Ascending aorta (tissue), 2 donors: ENCODE results near the gene EEF1AKMT4. TPM values are rescaled to one million over a fixed set of nuclear protein-coding genes. Genes with fewer than 3 reads are reported as not detected.

Experiments
- DNase-seq, 2 donors: peaks; one replicate each; pipeline ENCODE4 v3.0.0-alpha.2; 2019; ENCODE audit warnings: low spot score in 2 of 2
- H3K27ac ChIP-seq, 2 donors: fragments of 200-600 bp; sonication (generic); one replicate each; pipeline ENCODE4 v1.5.1; 2016 to 2017; ENCODE audit warnings: mild to moderate bottlenecking in 1 of 2
- H3K27me3 ChIP-seq: fragments of 200-600 bp; sonication (generic); one replicate; pipeline ENCODE4 v1.5.1; 2017
- H3K36me3 ChIP-seq, 2 donors: fragments of 200-600 bp; sonication (generic); one replicate each; pipeline ENCODE4 v1.5.1; 2016
- H3K4me1 ChIP-seq, 2 donors: fragments of 200-600 bp; sonication (generic); one replicate each; pipeline ENCODE4 v1.5.1; 2016 to 2017; ENCODE audit warnings: mild to moderate bottlenecking in 1 of 2
- H3K4me3 ChIP-seq, 2 donors: fragments of 200-600 bp; sonication (generic); one replicate each; pipeline ENCODE4 v1.5.1; 2016 to 2017; ENCODE audit warnings: mild to moderate bottlenecking in 1 of 2
- H3K9me3 ChIP-seq, 2 donors: fragments of 200-600 bp; sonication (generic); one replicate each; pipeline ENCODE4 v1.5.1; 2016
- intact Hi-C: fragments of 100-400 bp; cut with DNase I; formaldehyde crosslinking; loops from one replicate; pipeline ENCODE4 v1.15.1; 2023
- total RNA-seq: library from RNA; depleted of rRNA; stranded (reverse); fragments of >200 nt; gene quantifications from one replicate; pipeline ENCODE4 v1.1.0, GENCODE V29; 2016
- TF ChIP-seq, protein P1 (sequence below), 3 experiments: fragments of 200-600 bp in 2 of 3; fragments of 450-650 bp in 1 of 3; sonication (generic) in 2 of 3; IDR thresholded peaks; one replicate each; pipeline ENCODE4 v1.5.1; 2016 to 2019; ENCODE audit warnings: antibody characterized with exemption in 3 of 3, mild to moderate bottlenecking in 1 of 3, moderate library complexity in 1 of 3

Gene EEF1AKMT4
- total RNA-seq, 1 donor from 2014 or later: 4.8 TPM

DNA sequence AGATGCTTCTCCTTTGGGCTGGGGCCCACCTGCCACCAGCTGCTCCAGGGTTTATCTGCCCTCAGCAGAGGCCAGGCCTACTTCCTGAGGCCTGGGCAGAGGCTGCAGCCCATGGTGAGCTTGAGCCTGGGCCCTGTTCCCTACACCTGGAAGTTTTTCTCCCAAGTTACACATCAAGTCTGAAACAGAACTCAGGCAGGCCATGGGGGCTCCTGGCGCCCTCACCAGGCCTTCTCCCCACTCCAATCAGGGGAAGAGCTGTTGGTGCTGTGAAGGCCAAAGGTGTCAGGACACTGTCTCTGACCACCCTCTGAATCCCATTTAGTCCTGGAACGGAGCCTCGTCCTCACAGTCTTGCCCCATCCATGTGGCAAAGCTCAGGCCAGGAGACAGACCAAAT, 12.8 kb upstream of the EEF1AKMT4 start:
- H3K9me3 ChIP-seq: no peaks in the 10 kb centered on the region
- TF ChIP-seq, protein P1, sequence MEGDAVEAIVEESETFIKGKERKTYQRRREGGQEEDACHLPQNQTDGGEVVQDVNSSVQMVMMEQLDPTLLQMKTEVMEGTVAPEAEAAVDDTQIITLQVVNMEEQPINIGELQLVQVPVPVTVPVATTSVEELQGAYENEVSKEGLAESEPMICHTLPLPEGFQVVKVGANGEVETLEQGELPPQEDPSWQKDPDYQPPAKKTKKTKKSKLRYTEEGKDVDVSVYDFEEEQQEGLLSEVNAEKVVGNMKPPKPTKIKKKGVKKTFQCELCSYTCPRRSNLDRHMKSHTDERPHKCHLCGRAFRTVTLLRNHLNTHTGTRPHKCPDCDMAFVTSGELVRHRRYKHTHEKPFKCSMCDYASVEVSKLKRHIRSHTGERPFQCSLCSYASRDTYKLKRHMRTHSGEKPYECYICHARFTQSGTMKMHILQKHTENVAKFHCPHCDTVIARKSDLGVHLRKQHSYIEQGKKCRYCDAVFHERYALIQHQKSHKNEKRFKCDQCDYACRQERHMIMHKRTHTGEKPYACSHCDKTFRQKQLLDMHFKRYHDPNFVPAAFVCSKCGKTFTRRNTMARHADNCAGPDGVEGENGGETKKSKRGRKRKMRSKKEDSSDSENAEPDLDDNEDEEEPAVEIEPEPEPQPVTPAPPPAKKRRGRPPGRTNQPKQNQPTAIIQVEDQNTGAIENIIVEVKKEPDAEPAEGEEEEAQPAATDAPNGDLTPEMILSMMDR (IDR thresholded peaks at IDR 0.05): no peak
- no peak overlapping the region for H3K27ac ChIP-seq
- intact Hi-C loops: no loop called here
- H3K4me3 ChIP-seq: no peak overlapping the region
- no peaks in the 10 kb centered on the region for H3K36me3 ChIP-seq
- H3K27me3 ChIP-seq: peaks cover 2% of the 10 kb centered on the region
- H3K4me1 ChIP-seq: no peaks in the 10 kb centered on the region
- DNase-seq: no peak

DNA sequence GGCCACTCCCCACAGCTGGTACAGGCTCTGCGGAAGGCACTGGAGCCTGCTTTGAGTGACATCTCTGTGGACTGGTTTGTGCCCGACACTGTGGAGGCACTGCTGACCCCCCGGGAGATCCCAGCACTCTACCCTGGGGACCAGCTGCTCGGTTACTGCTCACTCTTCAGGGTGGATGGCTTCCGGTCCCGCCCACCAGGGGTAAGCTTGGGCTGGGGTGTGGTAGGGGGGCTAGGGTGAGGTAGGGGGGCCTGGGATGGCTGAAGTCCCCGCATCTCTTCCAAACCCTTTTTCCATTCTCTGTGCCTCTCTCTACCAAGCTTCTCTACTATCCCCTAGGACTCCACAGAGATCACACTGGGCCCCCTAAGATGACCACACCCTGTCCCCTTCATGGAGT, 12.3 kb upstream of the EEF1AKMT4 start:
- intact Hi-C loops: no loop called here
- Histone ChIP-seq H3K9me3 (no peaks in the 10 kb centered on the region), H3K36me3 (peaks cover 0 to 2% of the 10 kb centered on the region in 2 donors), H3K27me3 (no peaks in the 10 kb centered on the region), H3K4me1 (no peaks in the 10 kb centered on the region), H3K27ac (no peak overlapping the region), H3K4me3 (no peak overlapping the region)
- DNase-seq: no peak
- TF ChIP-seq, protein P1 (IDR thresholded peaks at IDR 0.05): no peak

DNA sequence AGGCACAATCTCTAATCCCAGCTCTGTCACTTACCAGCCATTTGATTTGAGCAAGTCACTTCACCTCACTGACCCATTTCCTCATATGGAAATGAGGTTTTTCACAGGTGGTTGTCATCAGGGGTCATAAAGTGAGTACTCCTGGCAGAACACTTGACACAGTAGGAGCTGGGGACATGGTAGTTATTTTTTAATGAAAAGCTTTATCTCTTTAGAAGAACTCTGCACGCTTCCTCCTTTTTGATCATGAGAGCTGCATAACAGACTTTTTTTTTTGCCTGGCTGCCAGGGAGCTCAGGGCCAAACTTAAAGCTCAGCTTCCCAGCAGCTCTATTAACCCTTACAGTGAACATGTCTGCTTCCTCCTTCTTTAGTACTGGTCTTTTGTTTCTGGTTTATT, 11.7 kb upstream of the EEF1AKMT4 start:
- TF ChIP-seq, protein P1 (IDR thresholded peaks at IDR 0.05): no peak
- Histone ChIP-seq H3K27me3 (no peaks in the 10 kb centered on the region), H3K9me3 (no peaks in the 10 kb centered on the region), H3K4me1 (no peaks in the 10 kb centered on the region), H3K36me3 (peaks cover 4 to 8% of the 10 kb centered on the region in 2 donors), H3K27ac (no peak overlapping the region), H3K4me3 (no peak overlapping the region)
- no peak for DNase-seq
- intact Hi-C loops: no loop called here

DNA sequence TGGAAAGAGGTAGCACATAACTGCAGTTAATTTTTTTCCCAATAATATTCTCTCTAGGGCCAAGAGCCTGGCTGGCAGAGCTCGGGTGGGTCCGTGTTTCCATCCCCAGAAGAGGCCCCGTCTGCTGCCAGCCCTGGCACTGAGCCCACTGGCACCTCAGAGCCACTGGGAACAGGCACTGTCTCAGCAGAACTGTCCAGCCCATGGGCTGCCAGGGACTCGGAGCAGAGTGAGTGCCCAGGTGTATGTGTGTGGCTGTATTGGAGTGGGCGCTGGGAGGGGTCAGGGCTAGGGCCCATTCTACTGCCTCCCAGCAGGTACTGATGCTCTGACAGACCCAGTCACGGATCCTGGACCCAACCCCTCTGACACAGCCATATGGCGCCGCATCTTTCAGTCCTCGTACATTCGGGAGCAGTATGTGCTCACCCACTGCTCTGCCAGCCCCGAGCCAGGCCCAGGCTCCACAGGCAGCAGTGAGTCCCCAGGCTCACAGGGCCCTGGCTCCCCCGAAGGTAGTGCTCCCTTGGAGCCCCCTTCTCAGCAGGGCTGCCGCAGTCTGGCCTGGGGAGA, 11.1 kb upstream of the EEF1AKMT4 start:
- Histone ChIP-seq H3K27ac (no peak overlapping the region), H3K36me3 (peaks cover 9 to 13% of the 10 kb centered on the region in 2 donors), H3K9me3 (no peaks in the 10 kb centered on the region), H3K4me1 (no peaks in the 10 kb centered on the region), H3K27me3 (no peaks in the 10 kb centered on the region), H3K4me3 (no peak overlapping the region)
- intact Hi-C loops: no loop called here
- no peak for DNase-seq
- TF ChIP-seq, protein P1 (IDR thresholded peaks at IDR 0.05): no peak

DNA sequence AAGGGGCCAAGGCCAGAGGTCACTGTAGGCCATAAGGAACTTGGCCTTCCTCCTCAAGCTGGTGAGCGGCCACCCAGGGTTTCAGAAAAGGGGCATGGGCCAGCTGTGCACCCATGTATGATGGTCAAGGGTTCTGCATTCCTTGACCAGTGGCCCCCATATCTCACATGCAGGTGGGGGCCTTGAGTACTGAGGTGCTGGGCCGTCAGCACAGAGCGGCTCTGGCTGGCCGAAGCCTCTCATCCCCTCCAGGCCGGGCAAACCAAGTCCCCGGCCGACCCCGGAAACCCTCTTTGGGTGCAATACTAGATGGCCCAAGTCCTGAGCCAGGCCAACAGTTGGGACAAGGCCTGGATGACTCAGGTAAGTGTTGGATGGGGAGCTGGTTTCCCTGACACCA, 10.3 kb upstream of the EEF1AKMT4 start:
- intact Hi-C loops: no loop called here
- H3K27ac ChIP-seq: no peak overlapping the region
- H3K9me3 ChIP-seq: no peaks in the 10 kb centered on the region
- TF ChIP-seq, protein P1 (IDR thresholded peaks at IDR 0.05): no peak
- no peak for DNase-seq
- no peaks in the 10 kb centered on the region for H3K27me3 ChIP-seq
- no peak overlapping the region for H3K4me3 ChIP-seq
- H3K36me3 ChIP-seq: peaks cover 17 to 22% of the 10 kb centered on the region in 2 donors
- H3K4me1 ChIP-seq: no peaks in the 10 kb centered on the region

DNA sequence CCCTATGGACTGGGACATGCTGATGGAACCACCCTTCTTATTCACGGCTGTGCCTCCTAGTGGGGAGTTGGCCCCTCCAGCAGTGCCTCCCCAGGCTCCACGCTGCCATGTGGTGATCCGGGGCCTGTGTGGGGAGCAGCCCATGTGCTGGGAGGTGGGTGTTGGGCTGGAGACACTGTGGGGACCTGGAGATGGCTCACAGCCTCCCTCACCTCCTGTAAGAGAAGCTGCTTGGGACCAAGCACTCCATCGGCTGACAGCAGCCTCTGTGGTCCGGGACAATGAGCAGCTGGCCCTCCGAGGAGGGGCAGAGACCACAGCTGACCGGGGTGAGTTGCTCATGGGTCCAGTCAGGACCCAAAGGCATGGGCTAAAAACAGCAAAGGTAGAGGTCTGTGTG, 9.8 kb upstream of the EEF1AKMT4 start:
- no peaks in the 10 kb centered on the region for H3K4me1 ChIP-seq
- no peak overlapping the region for H3K4me3 ChIP-seq
- intact Hi-C loops: no loop called here
- no peaks in the 10 kb centered on the region for H3K9me3 ChIP-seq
- no peak overlapping the region for H3K27ac ChIP-seq
- H3K36me3 ChIP-seq: peaks cover 22 to 27% of the 10 kb centered on the region in 2 donors
- no peaks in the 10 kb centered on the region for H3K27me3 ChIP-seq
- TF ChIP-seq, protein P1 (IDR thresholded peaks at IDR 0.05): no peak
- no peak for DNase-seq
